ENCODE results near the gene CSHL1.

CSHL1 gene

GRCh38 chr17:63939401-63939800, 28.3 kb upstream of the CSHL1 start:
- no peaks in the 10 kb centered on the region for H4K20me1 ChIP-seq (ENCODE audit: insufficient read depth, low read length)
- no peak overlapping the region for H2AFZ ChIP-seq (ENCODE audit: low read depth, low read length)
- H3K9ac ChIP-seq (ENCODE audit: low read length), result no peak overlapping the region
- H3K27me3 ChIP-seq (ENCODE audit: low read depth, low read length), result peaks cover 5% of the 10 kb centered on the region; the same call in 1 of the 2 replicates
- TF ChIP-seq CTCF (IDR thresholded peaks at IDR 0.05; ENCODE audit: low read depth, low read length) (no peak), EZH2phosphoT487 (IDR thresholded peaks at IDR 0.05; ENCODE audit: low read depth) (no peak)
- H3K79me2 ChIP-seq (ENCODE audit: low read length), result no peaks in the 10 kb centered on the region
- H3K4me3 ChIP-seq (ENCODE audit: low read length), result no peak overlapping the region
- no peaks in the 10 kb centered on the region for H3K9me3 ChIP-seq (ENCODE audit: insufficient read depth, low read length)
- no peak overlapping the region for H3K4me2 ChIP-seq (ENCODE audit: low read length)
- H3K27ac ChIP-seq (ENCODE audit: low read length), result no peak overlapping the region
- no peaks in the 10 kb centered on the region for H3K36me3 ChIP-seq (replicated peaks; ENCODE audit: low read depth, low read length)
- H3K4me1 ChIP-seq (ENCODE audit: low read length), result peaks cover 10% of the 10 kb centered on the region; the same call in 1 of the 2 replicates

- Histone ChIP-seq H3K9me3 (ENCODE audit: insufficient read depth, low read length) (no peaks in the 10 kb centered on the region), H3K9ac (ENCODE audit: low read length) (no peak overlapping the region)
Observed at GRCh38 chr17:63937920-63938319, 26.9 kb upstream of the CSHL1 start.

GRCh38 chr17:63937319-63937718, 26.3 kb upstream of the CSHL1 start:
- H3K27ac ChIP-seq (ENCODE audit: low read length), result no peak overlapping the region
- no peaks in the 10 kb centered on the region for H4K20me1 ChIP-seq (ENCODE audit: insufficient read depth, low read length)
- no peaks in the 10 kb centered on the region for H3K36me3 ChIP-seq (replicated peaks; ENCODE audit: low read depth, low read length)
- TF ChIP-seq EZH2phosphoT487 (IDR thresholded peaks at IDR 0.05; ENCODE audit: low read depth) (no peak), CTCF (IDR thresholded peaks at IDR 0.05; ENCODE audit: low read depth, low read length) (no peak)
- no peaks in the 10 kb centered on the region for H3K9me3 ChIP-seq (ENCODE audit: insufficient read depth, low read length)
- H3K4me2 ChIP-seq (ENCODE audit: low read length), result no peak overlapping the region
- H3K9ac ChIP-seq (ENCODE audit: low read length), result no peak overlapping the region
- H3K27me3 ChIP-seq (ENCODE audit: low read depth, low read length), result peaks cover 5% of the 10 kb centered on the region; the same call in 1 of the 2 replicates
- peaks cover 25% of the 10 kb centered on the region for H3K4me1 ChIP-seq (ENCODE audit: low read length)
- no peak overlapping the region for H2AFZ ChIP-seq (ENCODE audit: low read depth, low read length)
- no peak overlapping the region for H3K4me3 ChIP-seq (ENCODE audit: low read length)
- H3K79me2 ChIP-seq (ENCODE audit: low read length), result peaks cover 5% of the 10 kb centered on the region; the same call in 1 of the 2 replicates

More at GRCh38 chr17:63937920-63938319, 26.9 kb upstream of the CSHL1 start:
- Histone ChIP-seq H3K4me1 (ENCODE audit: low read length) (peaks cover 20% of the 10 kb centered on the region), H3K79me2 (ENCODE audit: low read length) (no peaks in the 10 kb centered on the region), H3K27ac (ENCODE audit: low read length) (no peak overlapping the region), H4K20me1 (ENCODE audit: insufficient read depth, low read length) (no peaks in the 10 kb centered on the region), H3K36me3 (replicated peaks; ENCODE audit: low read depth, low read length) (no peaks in the 10 kb centered on the region), H2AFZ (ENCODE audit: low read depth, low read length) (no peak overlapping the region), H3K4me2 (ENCODE audit: low read length) (no peak overlapping the region), H3K4me3 (ENCODE audit: low read length) (no peak overlapping the region), H3K27me3 (ENCODE audit: low read depth, low read length) (peaks cover 5% of the 10 kb centered on the region; the same call in 1 of the 2 replicates)
- TF ChIP-seq EZH2phosphoT487 (IDR thresholded peaks at IDR 0.05; ENCODE audit: low read depth), result no peak
- TF ChIP-seq CTCF (IDR thresholded peaks at IDR 0.05; ENCODE audit: low read depth, low read length), result no peak

- H3K9me3 ChIP-seq (ENCODE audit: insufficient read depth, low read length), result no peaks in the 10 kb centered on the region
- H3K27me3 ChIP-seq (ENCODE audit: low read depth, low read length), result peaks cover 5% of the 10 kb centered on the region; the same call in 1 of the 2 replicates
- TF ChIP-seq CTCF (IDR thresholded peaks at IDR 0.05; ENCODE audit: low read depth, low read length) (no peak), EZH2phosphoT487 (IDR thresholded peaks at IDR 0.05; ENCODE audit: low read depth) (no peak)
- peaks cover 16% of the 10 kb centered on the region for H3K36me3 ChIP-seq (replicated peaks; ENCODE audit: low read depth, low read length)
- no peak overlapping the region for H3K4me2 ChIP-seq (ENCODE audit: low read length)
- H3K9ac ChIP-seq (ENCODE audit: low read length), result no peak overlapping the region
- H2AFZ ChIP-seq (ENCODE audit: low read depth, low read length), result no peak overlapping the region
- H3K4me3 ChIP-seq (ENCODE audit: low read length), result no peak overlapping the region
- peaks cover 36% of the 10 kb centered on the region for H3K4me1 ChIP-seq (ENCODE audit: low read length)
- peaks cover 31% of the 10 kb centered on the region for H3K79me2 ChIP-seq (ENCODE audit: low read length)
- H3K27ac ChIP-seq (ENCODE audit: low read length), result no peak overlapping the region
- peaks cover 16% of the 10 kb centered on the region; the same call in 1 of the 2 replicates for H4K20me1 ChIP-seq (ENCODE audit: insufficient read depth, low read length)
Observed at GRCh38 chr17:63934183-63935112, 23.4 kb upstream of the CSHL1 start.

Data from OCI-LY3 (cell line).